GM19467 (cell line): ENCODE results near the gene DGUOK.

Experiments
- ATAC-seq: cut with Tn5 transposase; IDR thresholded peaks from one replicate; pipeline ENCODE4 v1.9.1; 2021; ENCODE audit warnings: mild to moderate bottlenecking, moderate library complexity; ENCODE audit not compliant: unreplicated experiment

Gene DGUOK

GRCh38 chr2:73977466-73977865 is 50.8 kb downstream of the DGUOK start:
- ATAC-seq: no peak

- ATAC-seq: no peak
Measured at GRCh38 chr2:73979021-73979420, 52.3 kb downstream of the DGUOK start.

GRCh38 chr2:73979686-73980085 is 53.0 kb downstream of the DGUOK start:
- ATAC-seq: no peak

- no peak for ATAC-seq
Measured at GRCh38 chr2:73980566-73980965, 53.9 kb downstream of the DGUOK start.

GRCh38 chr2:73981081-73982001 is 54.7 kb downstream of the DGUOK start:
- ATAC-seq: peak; percentile 33

GRCh38 chr2:73982140-73982617 is 55.5 kb downstream of the DGUOK start:
- no peak for ATAC-seq

- no peak for ATAC-seq
Measured at GRCh38 chr2:73983322-73984202, 56.9 kb downstream of the DGUOK start.

- ATAC-seq: peak; percentile 39
Measured at GRCh38 chr2:73984203-73984921, 57.7 kb downstream of the DGUOK start, which contains the start of gene TET3. TET3 (plus strand) TSS chr2:73984910; CDS start chr2:73986404, 1,494 bp downstream.

GRCh38 chr2:73984922-73985307 is 58.2 kb downstream of the DGUOK start:
- ATAC-seq: peak; percentile 20

- ATAC-seq: no peak
Measured at GRCh38 chr2:73985308-73986084, 58.8 kb downstream of the DGUOK start.

GRCh38 chr2:73986085-73986681 is 59.5 kb downstream of the DGUOK start:
- no peak for ATAC-seq

GRCh38 chr2:73987109-73987947 is 60.6 kb downstream of the DGUOK start:
- ATAC-seq: no peak

- ATAC-seq: no peak
Measured at GRCh38 chr2:73987948-73988700, 61.4 kb downstream of the DGUOK start.

- ATAC-seq: no peak
Measured at GRCh38 chr2:73989972-73990371, 63.3 kb downstream of the DGUOK start.

GRCh38 chr2:73990531-73990930 is 63.9 kb downstream of the DGUOK start:
- no peak for ATAC-seq

- no peak for ATAC-seq
Measured at GRCh38 chr2:73992036-73992435, 65.4 kb downstream of the DGUOK start.

- ATAC-seq: no peak
Measured at GRCh38 chr2:73993376-73993775, 66.7 kb downstream of the DGUOK start.

GRCh38 chr2:73993778-73994177 is 67.1 kb downstream of the DGUOK start:
- no peak for ATAC-seq
